ENCODE measurements around the gene CYB5R4. TPM values are rescaled to one million over a fixed set of nuclear protein-coding genes. Genes with fewer than 3 reads are reported as not detected.

Gene CYB5R4
- total RNA-seq, 1 donor from 2014 or later, result 5.2 TPM

DNA sequence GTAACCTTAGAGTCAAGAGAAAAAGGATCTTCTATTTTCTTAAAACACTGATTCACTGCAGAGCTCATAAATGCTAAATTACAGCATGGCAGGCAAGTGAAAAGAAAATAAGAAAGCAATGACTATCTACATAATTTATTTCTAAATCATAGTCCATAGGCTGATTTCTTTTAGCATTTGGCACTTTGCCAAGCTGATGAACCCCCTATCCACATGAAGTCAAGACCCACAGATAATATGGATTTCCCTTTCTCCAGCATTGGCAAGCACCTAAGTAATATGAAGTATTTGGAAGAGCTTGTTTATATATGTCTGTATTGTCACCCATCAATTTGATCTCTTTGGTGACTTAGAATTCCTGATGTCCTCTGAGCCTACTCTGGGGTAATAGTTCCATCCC is 126.2 kb downstream of the CYB5R4 start:
- Histone ChIP-seq H3K27ac (ENCODE audit: low read depth, low read length) (no peak overlapping the region), H3K36me3 (ENCODE audit: control insufficient read depth in 3 of 3, insufficient read depth in 3 of 3, low read length in 3 of 3) (peaks cover 0 to 3% (median 0%) of the 10 kb centered on the region in 3 donors), H3K4me3 (ENCODE audit: low read length in 3 of 3) (no peak overlapping the region), H3K9me3 (ENCODE audit: control insufficient read depth in 3 of 3, low read length in 3 of 3) (no peaks in the 10 kb centered on the region), H3K9ac (ENCODE audit: low read depth in 1 of 3, low read length in 3 of 3) (no peak overlapping the region), H3K4me1 (ENCODE audit: control insufficient read depth in 3 of 3, insufficient read depth in 3 of 3, low read length in 3 of 3) (no peaks in the 10 kb centered on the region), H3K27me3 (ENCODE audit: control insufficient read depth in 3 of 3, insufficient read depth in 3 of 3, low read length in 3 of 3) (no peaks in the 10 kb centered on the region)

DNA sequence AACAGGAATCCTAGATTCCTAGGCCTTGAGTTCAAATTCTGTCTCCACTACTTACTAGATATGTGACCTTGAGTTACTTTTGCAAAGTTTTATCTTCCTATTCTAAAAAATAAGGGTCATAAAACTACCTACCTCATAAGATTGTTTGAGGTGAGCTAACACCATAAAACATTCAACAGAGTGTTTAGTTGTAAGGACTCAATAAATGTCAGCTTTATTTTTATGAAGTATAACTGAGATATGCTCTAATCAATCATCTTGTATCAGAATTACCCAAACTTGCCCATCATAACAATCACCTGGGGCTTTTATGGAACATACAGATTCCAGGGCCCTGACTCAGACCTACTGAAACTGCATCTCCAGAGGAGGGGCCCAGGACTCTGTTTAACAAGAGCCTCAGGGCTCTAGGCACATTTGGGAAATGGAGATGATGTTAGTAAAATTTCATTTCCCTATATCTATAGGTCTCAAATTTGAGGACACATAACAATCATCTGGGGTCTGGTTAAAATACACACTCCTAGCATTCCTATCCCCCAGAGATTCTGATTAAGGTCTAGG is 138.6 kb downstream of the CYB5R4 start:
- H3K9ac ChIP-seq (ENCODE audit: low read depth in 1 of 3, low read length in 3 of 3), result no peak overlapping the region
- no peak overlapping the region for H3K4me3 ChIP-seq (ENCODE audit: low read length in 3 of 3)
- H3K9me3 ChIP-seq (ENCODE audit: control insufficient read depth in 3 of 3, low read length in 3 of 3), result no peaks in the 10 kb centered on the region
- no peaks in the 10 kb centered on the region for H3K36me3 ChIP-seq (ENCODE audit: control insufficient read depth in 3 of 3, insufficient read depth in 3 of 3, low read length in 3 of 3)
- H3K27me3 ChIP-seq (ENCODE audit: control insufficient read depth in 3 of 3, insufficient read depth in 3 of 3, low read length in 3 of 3), result no peaks in the 10 kb centered on the region
- no peaks in the 10 kb centered on the region for H3K4me1 ChIP-seq (ENCODE audit: control insufficient read depth in 3 of 3, insufficient read depth in 3 of 3, low read length in 3 of 3)
- H3K27ac ChIP-seq (ENCODE audit: low read depth, low read length), result no peak overlapping the region

DNA sequence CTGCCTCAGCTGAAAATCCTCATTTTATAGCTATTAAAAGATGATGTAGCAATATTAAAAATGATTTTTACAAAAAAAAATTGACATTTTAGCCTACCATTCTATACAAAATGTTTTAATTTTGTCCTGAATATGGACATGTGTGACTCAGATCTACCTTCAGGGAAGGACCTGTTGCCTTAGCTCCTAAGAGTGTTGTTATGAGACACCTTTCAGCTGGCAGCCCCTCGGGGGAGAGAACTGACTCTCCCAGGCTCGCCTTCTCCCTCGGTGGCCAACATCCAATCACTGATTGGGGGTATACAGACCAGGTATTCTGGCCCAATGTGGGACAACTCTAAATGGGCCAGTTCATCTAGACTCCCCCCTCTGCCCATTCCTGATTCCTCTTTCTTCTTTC is 141.6 kb downstream of the CYB5R4 start:
- Histone ChIP-seq H3K36me3 (ENCODE audit: control insufficient read depth in 3 of 3, insufficient read depth in 3 of 3, low read length in 3 of 3) (no peaks in the 10 kb centered on the region), H3K9ac (ENCODE audit: low read depth in 1 of 3, low read length in 3 of 3) (no peak overlapping the region), H3K4me3 (ENCODE audit: low read length in 3 of 3) (no peak overlapping the region), H3K4me1 (ENCODE audit: control insufficient read depth in 3 of 3, insufficient read depth in 3 of 3, low read length in 3 of 3) (no peaks in the 10 kb centered on the region), H3K27ac (ENCODE audit: low read depth, low read length) (no peak overlapping the region), H3K27me3 (ENCODE audit: control insufficient read depth in 3 of 3, insufficient read depth in 3 of 3, low read length in 3 of 3) (no peaks in the 10 kb centered on the region), H3K9me3 (ENCODE audit: control insufficient read depth in 3 of 3, low read length in 3 of 3) (no peaks in the 10 kb centered on the region)

DNA sequence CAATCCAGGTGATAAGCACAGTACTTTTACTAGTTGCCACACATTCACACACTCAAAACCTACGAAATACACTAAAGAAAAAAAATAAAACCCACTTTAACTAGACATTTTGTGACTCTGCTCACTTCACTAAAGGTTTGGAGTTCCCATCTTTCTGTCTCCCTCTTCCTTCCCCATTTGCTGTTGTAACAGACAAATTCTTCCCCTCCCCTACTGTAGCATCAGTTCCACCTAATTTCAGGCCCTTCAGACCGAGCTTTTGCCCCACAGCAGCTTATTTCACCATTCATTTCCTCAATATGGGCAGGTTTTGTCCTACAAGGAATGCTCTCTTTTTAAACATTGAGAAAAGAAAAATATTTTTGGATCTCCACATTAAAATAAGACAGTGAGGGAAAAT is 142.7 kb downstream of the CYB5R4 start:
- Histone ChIP-seq H3K4me3 (ENCODE audit: low read length in 3 of 3) (no peak overlapping the region), H3K27ac (ENCODE audit: low read depth, low read length) (no peak overlapping the region), H3K4me1 (ENCODE audit: control insufficient read depth in 3 of 3, insufficient read depth in 3 of 3, low read length in 3 of 3) (no peaks in the 10 kb centered on the region), H3K36me3 (ENCODE audit: control insufficient read depth in 3 of 3, insufficient read depth in 3 of 3, low read length in 3 of 3) (no peaks in the 10 kb centered on the region), H3K27me3 (ENCODE audit: control insufficient read depth in 3 of 3, insufficient read depth in 3 of 3, low read length in 3 of 3) (no peaks in the 10 kb centered on the region), H3K9me3 (ENCODE audit: control insufficient read depth in 3 of 3, low read length in 3 of 3) (no peaks in the 10 kb centered on the region), H3K9ac (ENCODE audit: low read depth in 1 of 3, low read length in 3 of 3) (no peak overlapping the region)

DNA sequence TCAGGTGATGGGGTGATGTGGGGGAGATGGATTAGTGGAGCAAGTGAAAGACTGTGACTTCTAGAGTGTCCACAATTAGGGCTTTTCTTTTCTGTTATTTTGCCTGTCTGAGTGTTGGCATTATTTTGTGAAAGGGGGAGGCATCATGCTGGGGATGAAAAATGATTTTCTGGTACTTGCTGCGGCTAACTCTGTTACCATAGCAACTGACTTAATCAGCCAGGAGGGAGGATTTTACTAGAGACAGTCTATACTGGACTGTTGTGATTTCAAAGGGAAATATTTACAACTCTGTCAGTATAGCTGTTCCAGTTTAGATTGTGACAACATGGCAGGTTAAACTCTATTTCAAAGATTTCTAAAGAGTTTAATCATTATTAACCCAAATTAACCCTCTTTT is 143.6 kb downstream of the CYB5R4 start:
- Histone ChIP-seq H3K9me3 (ENCODE audit: control insufficient read depth in 3 of 3, low read length in 3 of 3) (no peaks in the 10 kb centered on the region), H3K4me3 (ENCODE audit: low read length in 3 of 3) (no peak overlapping the region), H3K27me3 (ENCODE audit: control insufficient read depth in 3 of 3, insufficient read depth in 3 of 3, low read length in 3 of 3) (no peaks in the 10 kb centered on the region), H3K4me1 (ENCODE audit: control insufficient read depth in 3 of 3, insufficient read depth in 3 of 3, low read length in 3 of 3) (no peaks in the 10 kb centered on the region), H3K9ac (ENCODE audit: low read depth in 1 of 3, low read length in 3 of 3) (no peak overlapping the region), H3K27ac (ENCODE audit: low read depth, low read length) (no peak overlapping the region), H3K36me3 (ENCODE audit: control insufficient read depth in 3 of 3, insufficient read depth in 3 of 3, low read length in 3 of 3) (no peaks in the 10 kb centered on the region)

DNA sequence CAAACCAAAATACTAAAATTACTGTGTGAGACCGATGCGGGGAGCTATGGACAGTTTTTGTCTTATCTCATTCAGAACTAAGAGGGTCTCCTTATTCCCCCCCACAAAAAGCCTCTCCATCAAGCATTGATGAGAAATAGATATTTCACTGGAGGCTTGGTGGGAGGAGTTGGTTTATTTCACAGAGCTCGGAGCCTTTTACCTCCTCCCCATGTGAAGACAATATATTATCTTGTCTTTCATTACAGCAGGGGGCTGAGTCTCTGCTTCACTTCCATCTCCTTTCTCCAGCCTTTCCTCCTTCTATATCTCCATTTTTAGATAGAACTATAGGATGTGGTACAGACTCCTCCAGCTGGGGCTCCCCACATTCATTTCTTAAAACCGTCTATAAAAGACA is 144.2 kb downstream of the CYB5R4 start:
- Histone ChIP-seq H3K9ac (ENCODE audit: low read depth in 1 of 3, low read length in 3 of 3) (no peak overlapping the region), H3K27me3 (ENCODE audit: control insufficient read depth in 3 of 3, insufficient read depth in 3 of 3, low read length in 3 of 3) (no peaks in the 10 kb centered on the region), H3K4me3 (ENCODE audit: low read length in 3 of 3) (no peak overlapping the region), H3K36me3 (ENCODE audit: control insufficient read depth in 3 of 3, insufficient read depth in 3 of 3, low read length in 3 of 3) (no peaks in the 10 kb centered on the region), H3K4me1 (ENCODE audit: control insufficient read depth in 3 of 3, insufficient read depth in 3 of 3, low read length in 3 of 3) (no peaks in the 10 kb centered on the region), H3K27ac (ENCODE audit: low read depth, low read length) (no peak overlapping the region), H3K9me3 (ENCODE audit: control insufficient read depth in 3 of 3, low read length in 3 of 3) (no peaks in the 10 kb centered on the region)

DNA sequence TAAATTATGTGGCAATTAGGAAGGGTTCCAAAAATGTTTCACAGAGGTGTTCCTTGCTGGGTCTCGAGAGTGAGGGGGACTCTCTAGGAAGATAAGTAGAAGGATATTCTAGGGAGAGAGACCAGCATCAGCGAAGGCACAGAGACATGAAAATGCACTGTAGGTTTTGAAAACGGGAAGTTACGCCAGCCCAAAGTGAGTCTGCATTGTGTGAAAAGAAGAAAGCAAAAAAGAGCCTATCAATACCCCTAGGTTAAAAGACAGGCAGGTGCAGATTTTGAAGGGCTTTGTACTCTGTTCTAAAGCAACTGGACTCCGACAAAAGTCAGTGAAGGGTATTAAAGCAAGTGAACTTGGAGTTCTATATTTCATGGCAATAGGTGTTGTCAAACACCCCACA is 148.4 kb downstream of the CYB5R4 start:
- no peak overlapping the region for H3K27ac ChIP-seq (ENCODE audit: low read depth, low read length)
- no peaks in the 10 kb centered on the region for H3K36me3 ChIP-seq (ENCODE audit: control insufficient read depth in 3 of 3, insufficient read depth in 3 of 3, low read length in 3 of 3)
- no peaks in the 10 kb centered on the region for H3K27me3 ChIP-seq (ENCODE audit: control insufficient read depth in 3 of 3, insufficient read depth in 3 of 3, low read length in 3 of 3)
- H3K4me3 ChIP-seq (ENCODE audit: low read length in 3 of 3), result no peak overlapping the region
- H3K9ac ChIP-seq (ENCODE audit: low read depth in 1 of 3, low read length in 3 of 3), result no peak overlapping the region
- no peaks in the 10 kb centered on the region for H3K9me3 ChIP-seq (ENCODE audit: control insufficient read depth in 3 of 3, low read length in 3 of 3)
- H3K4me1 ChIP-seq (ENCODE audit: control insufficient read depth in 3 of 3, insufficient read depth in 3 of 3, low read length in 3 of 3), result no peaks in the 10 kb centered on the region

DNA sequence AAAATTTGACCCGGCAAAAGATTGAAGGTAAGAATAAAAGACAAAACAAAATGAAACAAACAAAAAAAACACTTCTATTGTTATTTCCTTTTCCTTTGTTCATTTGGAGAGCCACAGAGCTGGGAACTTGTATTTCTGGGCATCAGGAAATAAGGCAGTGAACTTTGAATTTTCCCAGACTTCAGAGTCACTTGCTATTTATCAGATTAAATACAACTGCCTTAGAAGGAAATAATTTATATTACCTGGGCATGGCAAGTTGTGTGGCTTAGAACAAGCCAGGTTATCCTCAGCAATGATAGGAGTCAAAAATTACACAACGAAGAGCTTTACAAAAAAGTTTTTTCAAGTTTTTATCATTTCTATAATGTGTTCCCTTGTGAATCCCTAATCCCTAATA is 153.9 kb downstream of the CYB5R4 start:
- Histone ChIP-seq H3K27ac (ENCODE audit: low read depth, low read length) (no peak overlapping the region), H3K27me3 (ENCODE audit: control insufficient read depth in 3 of 3, insufficient read depth in 3 of 3, low read length in 3 of 3) (no peaks in the 10 kb centered on the region), H3K9me3 (ENCODE audit: control insufficient read depth in 3 of 3, low read length in 3 of 3) (no peaks in the 10 kb centered on the region), H3K4me3 (ENCODE audit: low read length in 3 of 3) (no peak overlapping the region), H3K4me1 (ENCODE audit: control insufficient read depth in 3 of 3, insufficient read depth in 3 of 3, low read length in 3 of 3) (no peaks in the 10 kb centered on the region), H3K36me3 (ENCODE audit: control insufficient read depth in 3 of 3, insufficient read depth in 3 of 3, low read length in 3 of 3) (no peaks in the 10 kb centered on the region), H3K9ac (ENCODE audit: low read depth in 1 of 3, low read length in 3 of 3) (no peak overlapping the region)

DNA sequence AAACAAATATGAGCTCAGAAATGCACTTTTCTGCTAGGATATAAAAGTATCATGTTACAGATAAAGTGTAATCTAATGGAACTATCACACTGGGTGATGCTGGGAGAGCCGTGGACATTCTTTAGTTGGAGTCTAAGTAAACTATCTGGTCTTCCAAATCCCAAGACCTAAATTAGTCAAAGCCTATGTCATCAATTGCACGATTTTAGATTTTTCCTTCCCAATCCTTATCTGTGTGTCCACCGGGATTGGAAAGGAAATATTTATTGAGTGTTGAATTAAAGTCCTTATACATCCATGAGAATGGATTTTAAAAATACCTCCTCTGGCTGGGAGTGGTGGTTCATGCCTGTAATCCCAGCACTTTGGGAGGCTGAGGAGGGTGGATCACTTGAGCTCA is 154.4 kb downstream of the CYB5R4 start:
- no peaks in the 10 kb centered on the region for H3K9me3 ChIP-seq (ENCODE audit: control insufficient read depth in 3 of 3, low read length in 3 of 3)
- H3K4me3 ChIP-seq (ENCODE audit: low read length in 3 of 3), result no peak overlapping the region
- no peak overlapping the region for H3K9ac ChIP-seq (ENCODE audit: low read depth in 1 of 3, low read length in 3 of 3)
- H3K27me3 ChIP-seq (ENCODE audit: control insufficient read depth in 3 of 3, insufficient read depth in 3 of 3, low read length in 3 of 3), result no peaks in the 10 kb centered on the region
- no peaks in the 10 kb centered on the region for H3K36me3 ChIP-seq (ENCODE audit: control insufficient read depth in 3 of 3, insufficient read depth in 3 of 3, low read length in 3 of 3)
- H3K27ac ChIP-seq (ENCODE audit: low read depth, low read length), result no peak overlapping the region
- H3K4me1 ChIP-seq (ENCODE audit: control insufficient read depth in 3 of 3, insufficient read depth in 3 of 3, low read length in 3 of 3), result no peaks in the 10 kb centered on the region

DNA sequence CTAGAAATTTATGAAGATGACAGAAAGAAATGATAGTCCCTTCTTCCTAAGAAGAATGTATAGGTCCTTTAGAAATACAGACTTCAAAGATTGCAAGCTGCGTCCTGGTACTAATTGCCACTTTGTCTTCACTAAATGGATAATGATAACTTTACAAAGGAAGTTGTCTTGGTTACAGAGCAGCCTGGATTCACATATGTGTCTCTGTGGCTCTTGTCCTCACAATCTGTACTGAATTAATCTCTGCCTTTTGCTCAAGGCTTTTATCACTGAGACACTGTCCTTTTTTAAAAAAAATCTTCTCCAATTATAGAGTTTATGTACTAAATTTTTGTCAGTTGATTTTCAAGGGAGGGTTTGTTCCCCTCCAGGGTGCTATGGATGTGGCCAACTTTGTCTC is 156.5 kb downstream of the CYB5R4 start:
- no peak overlapping the region for H3K4me3 ChIP-seq (ENCODE audit: low read length in 3 of 3)
- H3K36me3 ChIP-seq (ENCODE audit: control insufficient read depth in 3 of 3, insufficient read depth in 3 of 3, low read length in 3 of 3), result no peaks in the 10 kb centered on the region
- H3K27me3 ChIP-seq (ENCODE audit: control insufficient read depth in 3 of 3, insufficient read depth in 3 of 3, low read length in 3 of 3), result no peaks in the 10 kb centered on the region
- no peaks in the 10 kb centered on the region for H3K9me3 ChIP-seq (ENCODE audit: control insufficient read depth in 3 of 3, low read length in 3 of 3)
- no peaks in the 10 kb centered on the region for H3K4me1 ChIP-seq (ENCODE audit: control insufficient read depth in 3 of 3, insufficient read depth in 3 of 3, low read length in 3 of 3)
- H3K9ac ChIP-seq (ENCODE audit: low read depth in 1 of 3, low read length in 3 of 3), result no peak overlapping the region
- H3K27ac ChIP-seq (ENCODE audit: low read depth, low read length), result no peak overlapping the region
